ENCODE results near the gene JCAD. TPM values are rescaled to one million over a fixed set of nuclear protein-coding genes. Genes with fewer than 3 reads are reported as not detected.

JCAD gene
- total RNA-seq, 1 donor = 2.3 TPM

- DNase-seq (ENCODE audit: low read depth) = no peak
- no peak overlapping the region for H3K4me3 ChIP-seq (ENCODE audit: low read depth, low read length)
- no peak for TF ChIP-seq CTCF (IDR thresholded peaks at IDR 0.05; ENCODE audit: insufficient read depth, low read length)
Observed at GRCh38 chr10:30022590-30022989, 36.8 kb downstream of the JCAD start.

- DNase-seq (ENCODE audit: low read depth) = no peak
- no peak for TF ChIP-seq CTCF (IDR thresholded peaks at IDR 0.05; ENCODE audit: insufficient read depth, low read length)
- no peak overlapping the region for H3K4me3 ChIP-seq (ENCODE audit: low read depth, low read length)
Observed at GRCh38 chr10:30019468-30019867, 39.9 kb downstream of the JCAD start.

GRCh38 chr10:30018496-30018895 lies 40.9 kb downstream of the JCAD start:
- H3K4me3 ChIP-seq (ENCODE audit: low read depth, low read length) = no peak overlapping the region
- DNase-seq (ENCODE audit: low read depth) = no peak
- no peak for TF ChIP-seq CTCF (IDR thresholded peaks at IDR 0.05; ENCODE audit: insufficient read depth, low read length)

GRCh38 chr10:30017966-30018365 lies 41.4 kb downstream of the JCAD start:
- no peak overlapping the region for H3K4me3 ChIP-seq (ENCODE audit: low read depth, low read length)
- no peak for DNase-seq (ENCODE audit: low read depth)
- TF ChIP-seq CTCF (IDR thresholded peaks at IDR 0.05; ENCODE audit: insufficient read depth, low read length) = no peak

DNA sequence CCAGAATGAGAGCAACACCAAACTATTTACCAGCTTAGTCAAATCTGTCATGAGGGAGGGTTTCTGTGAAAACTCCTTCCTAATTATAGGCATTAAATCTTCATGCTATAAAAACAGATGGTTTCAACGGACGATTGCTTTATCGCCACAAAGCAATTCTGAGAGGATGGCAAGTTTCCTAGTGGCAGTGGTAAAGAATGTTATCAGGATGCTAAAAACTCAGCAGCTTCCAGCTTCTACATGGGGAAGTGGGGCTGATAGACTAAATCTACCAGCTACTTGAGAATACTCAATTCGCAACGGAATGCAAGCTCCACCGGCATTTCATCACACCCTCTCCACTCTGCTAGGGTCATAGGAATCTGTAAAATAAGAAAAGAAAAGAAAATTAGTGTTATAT lies 41.8 kb downstream of the JCAD start:
- peak; percentile 68 for DNase-seq (ENCODE audit: low read depth)
- no peak for TF ChIP-seq CTCF (IDR thresholded peaks at IDR 0.05; ENCODE audit: insufficient read depth, low read length)
- no peak overlapping the region for H3K4me3 ChIP-seq (ENCODE audit: low read depth, low read length)

GRCh38 chr10:30014511-30014910 lies 44.9 kb downstream of the JCAD start:
- no peak overlapping the region for H3K4me3 ChIP-seq (ENCODE audit: low read depth, low read length)
- TF ChIP-seq CTCF (IDR thresholded peaks at IDR 0.05; ENCODE audit: insufficient read depth, low read length) = no peak
- no peak for DNase-seq (ENCODE audit: low read depth)

DNA sequence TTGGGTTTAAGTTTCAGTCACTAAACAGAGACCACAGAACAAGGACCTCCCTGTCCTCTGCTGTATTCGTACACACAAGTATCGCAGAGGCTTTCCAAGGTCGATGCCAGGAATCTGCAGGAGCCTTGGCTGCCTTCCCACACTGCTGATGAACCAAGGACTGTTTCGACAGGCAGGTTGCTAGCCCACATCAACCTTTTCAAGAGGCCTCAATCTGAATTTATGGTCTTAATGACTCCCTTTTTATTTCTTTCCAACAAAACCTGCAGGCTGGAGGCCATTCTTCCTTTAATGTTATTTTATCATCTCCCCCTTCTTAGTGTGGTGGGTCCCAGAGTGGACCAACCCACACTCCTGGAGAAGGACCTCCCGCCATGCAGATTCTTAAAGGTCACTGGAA lies 45.6 kb downstream of the JCAD start:
- DNase-seq (ENCODE audit: low read depth) = no peak
- TF ChIP-seq CTCF (IDR thresholded peaks at IDR 0.05; ENCODE audit: insufficient read depth, low read length) = no peak
- H3K4me3 ChIP-seq (ENCODE audit: low read depth, low read length) = no peak overlapping the region

Measured in fibroblast of the aortic adventitia (primary cell).